WTC11 (cell line): ENCODE measurements around the gene SPECC1L. TPM values are rescaled to one million over a fixed set of nuclear protein-coding genes. Genes with fewer than 3 reads are reported as not detected.

Source experiments
- ATAC-seq: fragments of 200-7000 bp; cut with Tn5 transposase; 2 replicates; pipeline ENCODE4 v1.10.0; 2021; ENCODE audit warnings: mild to moderate bottlenecking, moderate library complexity
- CTCF ChIA-PET: fragments of 300-600 bp; sonication (Branson Sonifier 250); formaldehyde crosslinking; loops from one replicate; lab custom pipeline; 2021; ENCODE audit warnings: antibody characterized with exemption; lab: Charles Lee
- POLR2A ChIA-PET: fragments of 350-600 bp; sonication (Branson Sonifier 250); formaldehyde crosslinking; loops from one replicate; lab custom pipeline; 2021; ENCODE audit warnings: antibody characterized with exemption; lab: Charles Lee
- DNase-seq: peaks from one replicate; pipeline ENCODE4 v3.0.0; 2021; ENCODE audit warnings: low spot score
- H3K27ac Mint-ChIP-seq: 2 replicates; pipeline ENCODE4 v1.8.0; 2021; ENCODE audit warnings: mixed read lengths
- H3K27me3 Mint-ChIP-seq: 2 replicates; pipeline ENCODE4 v1.8.0; 2021; ENCODE audit warnings: low read depth, mild to moderate bottlenecking, moderate library complexity, mixed read lengths
- H3K36me3 Mint-ChIP-seq: 2 replicates; pipeline ENCODE4 v1.8.0; 2021; ENCODE audit warnings: mixed read lengths
- H3K4me1 Mint-ChIP-seq: 2 replicates; pipeline ENCODE4 v1.8.0; 2022; ENCODE audit warnings: mixed read lengths
- H3K4me3 Mint-ChIP-seq: 2 replicates; pipeline ENCODE4 v1.8.0; 2021; ENCODE audit warnings: mild to moderate bottlenecking, moderate library complexity, mixed read lengths
- H3K9me3 Mint-ChIP-seq: 2 replicates; pipeline ENCODE4 v1.8.0; 2021; ENCODE audit warnings: mixed read lengths
- CREM ChIP-seq: sonication (generic); formaldehyde crosslinking; IDR thresholded peaks from 2 replicates; pipeline ENCODE4 v1.8.1; 2022; ENCODE audit warnings: mild to moderate bottlenecking, missing genetic modification reagents, moderate library complexity
- EMX1 ChIP-seq: fragments of 250-450 bp; sonication (Bioruptor Pico); IDR thresholded peaks from 2 replicates; pipeline ENCODE4 v1.8.0; 2021; ENCODE audit warnings: mild to moderate bottlenecking
- FOXP1 ChIP-seq: sonication (generic); formaldehyde crosslinking; IDR thresholded peaks from 2 replicates; pipeline ENCODE4 v1.8.0; 2022; ENCODE audit warnings: missing genetic modification reagents, mild to moderate bottlenecking, moderate library complexity, borderline replicate concordance
- JAZF1 ChIP-seq: fragments of 250-450 bp; sonication (Bioruptor Pico); IDR thresholded peaks from 2 replicates; pipeline ENCODE4 v1.9.0; 2021; ENCODE audit warnings: moderate library complexity, mild to moderate bottlenecking, inconsistent platforms
- MYBL2 ChIP-seq: sonication (generic); formaldehyde crosslinking; IDR thresholded peaks from 2 replicates; pipeline ENCODE4 v1.8.1; 2023; ENCODE audit warnings: mild to moderate bottlenecking, moderate library complexity, missing genetic modification reagents
- NFYB ChIP-seq: sonication (generic); formaldehyde crosslinking; conservative IDR thresholded peaks from 2 replicates; pipeline ENCODE4 v1.8.0; 2022; ENCODE audit warnings: low read depth, missing genetic modification reagents
- NR1H2 ChIP-seq: sonication (generic); formaldehyde crosslinking; IDR thresholded peaks from 2 replicates; pipeline ENCODE4 v1.9.0; 2021; ENCODE audit warnings: mild to moderate bottlenecking, moderate library complexity, missing genetic modification reagents
- OVOL2 ChIP-seq: fragments of 250-450 bp; sonication (Bioruptor Pico); IDR thresholded peaks from 2 replicates; pipeline ENCODE4 v1.9.0; 2021; ENCODE audit warnings: mild to moderate bottlenecking, borderline replicate concordance
- SMAD4 ChIP-seq: sonication (generic); formaldehyde crosslinking; IDR thresholded peaks from 2 replicates; pipeline ENCODE4 v1.8.0; 2022; ENCODE audit warnings: mild to moderate bottlenecking, missing genetic modification reagents
- SOX15 ChIP-seq: fragments of 250-450 bp; sonication (Bioruptor Pico); IDR thresholded peaks from 2 replicates; pipeline ENCODE4 v1.9.0; 2021; ENCODE audit warnings: mild to moderate bottlenecking
- TP53 ChIP-seq: sonication (generic); formaldehyde crosslinking; IDR thresholded peaks from 2 replicates; pipeline ENCODE4 v1.8.1; 2023; ENCODE audit warnings: mild to moderate bottlenecking, missing genetic modification reagents
- ZNF121 ChIP-seq: sonication (generic); formaldehyde crosslinking; IDR thresholded peaks from 2 replicates; pipeline ENCODE4 v1.8.0; 2023; ENCODE audit warnings: missing genetic modification reagents
- ZNF219 ChIP-seq: sonication (generic); formaldehyde crosslinking; IDR thresholded peaks from 2 replicates; pipeline ENCODE4 v1.8.0; 2023; ENCODE audit warnings: missing genetic modification reagents, mild to moderate bottlenecking, borderline replicate concordance
- total RNA-seq: library from RNA; stranded (reverse); gene quantifications from 3 replicates; pipeline ENCODE4 v1.2.3, GENCODE V29; 2021
- TF ChIP-seq, protein P1 (sequence below): fragments of 250-450 bp; sonication (Bioruptor Pico); IDR thresholded peaks from 2 replicates; pipeline ENCODE4 v1.9.0; 2021; ENCODE audit warnings: mild to moderate bottlenecking, borderline replicate concordance
- TF ChIP-seq, protein P2 (sequence below): sonication (generic); formaldehyde crosslinking; IDR thresholded peaks from 2 replicates; pipeline ENCODE4 v1.8.0; 2022; ENCODE audit warnings: mild to moderate bottlenecking, missing genetic modification reagents
- TF ChIP-seq, protein P3 (sequence below): sonication (generic); formaldehyde crosslinking; IDR thresholded peaks from 2 replicates; pipeline ENCODE4 v1.8.0; 2023; ENCODE audit warnings: missing genetic modification reagents, mild to moderate bottlenecking, borderline replicate concordance
- TF ChIP-seq, protein P4 (sequence below): sonication (generic); formaldehyde crosslinking; IDR thresholded peaks from 2 replicates; pipeline ENCODE4 v1.8.0; 2022; ENCODE audit warnings: mild to moderate bottlenecking, missing genetic modification reagents
- TF ChIP-seq, protein P5 (sequence below): sonication (generic); formaldehyde crosslinking; IDR thresholded peaks from 2 replicates; pipeline ENCODE4 v1.8.1; 2023; ENCODE audit warnings: mild to moderate bottlenecking, missing genetic modification reagents, moderate library complexity
- TF ChIP-seq, protein P6 (sequence below): sonication (generic); formaldehyde crosslinking; IDR thresholded peaks from 2 replicates; pipeline ENCODE4 v1.8.1; 2023; ENCODE audit warnings: mild to moderate bottlenecking, missing genetic modification reagents
- TF ChIP-seq, protein P7 (sequence below): sonication (generic); formaldehyde crosslinking; IDR thresholded peaks from 2 replicates; pipeline ENCODE4 v1.8.1; 2023; ENCODE audit warnings: mild to moderate bottlenecking, missing genetic modification reagents, moderate library complexity
- TF ChIP-seq, protein P8 (sequence below): sonication (generic); formaldehyde crosslinking; IDR thresholded peaks from 2 replicates; pipeline ENCODE4 v1.8.1; 2023; ENCODE audit warnings: mild to moderate bottlenecking, missing genetic modification reagents

SPECC1L gene
- total RNA-seq, 1 experiment from 2014 or later, result 44.6 TPM

DNA sequence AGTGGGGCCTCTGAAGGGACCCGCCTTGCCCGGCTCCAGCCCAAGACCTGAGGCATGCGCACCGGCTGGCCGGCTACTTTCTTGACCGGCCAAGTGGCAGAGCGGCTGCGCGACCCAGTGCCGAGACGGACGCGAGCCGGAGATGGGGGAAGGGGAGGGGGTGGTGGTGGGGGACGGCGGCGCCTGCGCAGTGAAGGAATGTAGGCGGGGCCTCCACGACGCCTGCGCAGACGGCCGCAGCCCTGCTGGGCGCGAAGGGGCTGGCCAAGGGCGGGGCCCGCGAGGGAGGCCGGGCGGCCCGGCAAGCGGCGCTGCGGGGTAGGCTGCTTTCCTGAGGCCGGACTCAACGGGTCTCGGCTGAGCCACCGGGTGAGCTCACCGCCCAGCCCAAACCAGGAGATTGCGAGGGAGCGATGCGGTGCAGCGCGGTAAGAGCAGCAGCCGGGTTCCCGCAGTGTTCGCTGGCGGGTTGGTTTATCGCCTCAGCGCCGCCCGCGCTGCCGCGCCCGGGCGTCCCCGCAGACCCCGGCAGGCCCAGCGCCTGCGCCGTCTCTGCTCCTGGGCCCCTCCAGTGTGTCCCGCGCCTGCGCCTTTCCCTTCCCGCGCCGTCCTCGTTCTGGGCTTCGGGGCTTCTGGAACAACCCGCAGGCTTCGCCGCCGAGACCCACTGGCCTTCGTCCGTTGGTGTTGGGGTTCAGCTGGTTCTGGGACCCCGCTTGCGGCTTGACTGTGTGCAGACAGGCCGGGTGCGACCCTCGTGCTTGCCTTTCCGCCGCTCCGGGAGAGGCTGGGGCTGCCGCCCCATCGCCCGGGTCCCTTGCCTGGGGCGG is at the start of gene SPECC1L (continued):
- TF ChIP-seq, protein P1, sequence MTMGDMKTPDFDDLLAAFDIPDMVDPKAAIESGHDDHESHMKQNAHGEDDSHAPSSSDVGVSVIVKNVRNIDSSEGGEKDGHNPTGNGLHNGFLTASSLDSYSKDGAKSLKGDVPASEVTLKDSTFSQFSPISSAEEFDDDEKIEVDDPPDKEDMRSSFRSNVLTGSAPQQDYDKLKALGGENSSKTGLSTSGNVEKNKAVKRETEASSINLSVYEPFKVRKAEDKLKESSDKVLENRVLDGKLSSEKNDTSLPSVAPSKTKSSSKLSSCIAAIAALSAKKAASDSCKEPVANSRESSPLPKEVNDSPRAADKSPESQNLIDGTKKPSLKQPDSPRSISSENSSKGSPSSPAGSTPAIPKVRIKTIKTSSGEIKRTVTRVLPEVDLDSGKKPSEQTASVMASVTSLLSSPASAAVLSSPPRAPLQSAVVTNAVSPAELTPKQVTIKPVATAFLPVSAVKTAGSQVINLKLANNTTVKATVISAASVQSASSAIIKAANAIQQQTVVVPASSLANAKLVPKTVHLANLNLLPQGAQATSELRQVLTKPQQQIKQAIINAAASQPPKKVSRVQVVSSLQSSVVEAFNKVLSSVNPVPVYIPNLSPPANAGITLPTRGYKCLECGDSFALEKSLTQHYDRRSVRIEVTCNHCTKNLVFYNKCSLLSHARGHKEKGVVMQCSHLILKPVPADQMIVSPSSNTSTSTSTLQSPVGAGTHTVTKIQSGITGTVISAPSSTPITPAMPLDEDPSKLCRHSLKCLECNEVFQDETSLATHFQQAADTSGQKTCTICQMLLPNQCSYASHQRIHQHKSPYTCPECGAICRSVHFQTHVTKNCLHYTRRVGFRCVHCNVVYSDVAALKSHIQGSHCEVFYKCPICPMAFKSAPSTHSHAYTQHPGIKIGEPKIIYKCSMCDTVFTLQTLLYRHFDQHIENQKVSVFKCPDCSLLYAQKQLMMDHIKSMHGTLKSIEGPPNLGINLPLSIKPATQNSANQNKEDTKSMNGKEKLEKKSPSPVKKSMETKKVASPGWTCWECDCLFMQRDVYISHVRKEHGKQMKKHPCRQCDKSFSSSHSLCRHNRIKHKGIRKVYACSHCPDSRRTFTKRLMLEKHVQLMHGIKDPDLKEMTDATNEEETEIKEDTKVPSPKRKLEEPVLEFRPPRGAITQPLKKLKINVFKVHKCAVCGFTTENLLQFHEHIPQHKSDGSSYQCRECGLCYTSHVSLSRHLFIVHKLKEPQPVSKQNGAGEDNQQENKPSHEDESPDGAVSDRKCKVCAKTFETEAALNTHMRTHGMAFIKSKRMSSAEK, result no peak
- TF ChIP-seq, protein P2, sequence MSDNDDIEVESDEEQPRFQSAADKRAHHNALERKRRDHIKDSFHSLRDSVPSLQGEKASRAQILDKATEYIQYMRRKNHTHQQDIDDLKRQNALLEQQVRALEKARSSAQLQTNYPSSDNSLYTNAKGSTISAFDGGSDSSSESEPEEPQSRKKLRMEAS, result peak; percentile 63
- TF ChIP-seq NFYB (CRISPR knock-in tag), result no peak
- TF ChIP-seq, protein P3, sequence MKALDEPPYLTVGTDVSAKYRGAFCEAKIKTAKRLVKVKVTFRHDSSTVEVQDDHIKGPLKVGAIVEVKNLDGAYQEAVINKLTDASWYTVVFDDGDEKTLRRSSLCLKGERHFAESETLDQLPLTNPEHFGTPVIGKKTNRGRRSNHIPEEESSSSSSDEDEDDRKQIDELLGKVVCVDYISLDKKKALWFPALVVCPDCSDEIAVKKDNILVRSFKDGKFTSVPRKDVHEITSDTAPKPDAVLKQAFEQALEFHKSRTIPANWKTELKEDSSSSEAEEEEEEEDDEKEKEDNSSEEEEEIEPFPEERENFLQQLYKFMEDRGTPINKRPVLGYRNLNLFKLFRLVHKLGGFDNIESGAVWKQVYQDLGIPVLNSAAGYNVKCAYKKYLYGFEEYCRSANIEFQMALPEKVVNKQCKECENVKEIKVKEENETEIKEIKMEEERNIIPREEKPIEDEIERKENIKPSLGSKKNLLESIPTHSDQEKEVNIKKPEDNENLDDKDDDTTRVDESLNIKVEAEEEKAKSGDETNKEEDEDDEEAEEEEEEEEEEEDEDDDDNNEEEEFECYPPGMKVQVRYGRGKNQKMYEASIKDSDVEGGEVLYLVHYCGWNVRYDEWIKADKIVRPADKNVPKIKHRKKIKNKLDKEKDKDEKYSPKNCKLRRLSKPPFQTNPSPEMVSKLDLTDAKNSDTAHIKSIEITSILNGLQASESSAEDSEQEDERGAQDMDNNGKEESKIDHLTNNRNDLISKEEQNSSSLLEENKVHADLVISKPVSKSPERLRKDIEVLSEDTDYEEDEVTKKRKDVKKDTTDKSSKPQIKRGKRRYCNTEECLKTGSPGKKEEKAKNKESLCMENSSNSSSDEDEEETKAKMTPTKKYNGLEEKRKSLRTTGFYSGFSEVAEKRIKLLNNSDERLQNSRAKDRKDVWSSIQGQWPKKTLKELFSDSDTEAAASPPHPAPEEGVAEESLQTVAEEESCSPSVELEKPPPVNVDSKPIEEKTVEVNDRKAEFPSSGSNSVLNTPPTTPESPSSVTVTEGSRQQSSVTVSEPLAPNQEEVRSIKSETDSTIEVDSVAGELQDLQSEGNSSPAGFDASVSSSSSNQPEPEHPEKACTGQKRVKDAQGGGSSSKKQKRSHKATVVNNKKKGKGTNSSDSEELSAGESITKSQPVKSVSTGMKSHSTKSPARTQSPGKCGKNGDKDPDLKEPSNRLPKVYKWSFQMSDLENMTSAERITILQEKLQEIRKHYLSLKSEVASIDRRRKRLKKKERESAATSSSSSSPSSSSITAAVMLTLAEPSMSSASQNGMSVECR (CRISPR knock-in tag), result peak; percentile 92; the same call in 1 of the 2 replicates
- 0 out of 2 replicates have a peak, but pooled peaks have one; percentile 20 for TF ChIP-seq FOXP1 (CRISPR knock-in tag)
- 0 out of 2 replicates have a peak, but pooled peaks have one; percentile 14 for TF ChIP-seq ZNF121 (CRISPR knock-in tag)
- TF ChIP-seq MYBL2 (CRISPR knock-in tag), result peak; percentile 63; the same call in 1 of the 2 replicates
- TF ChIP-seq, protein P4, sequence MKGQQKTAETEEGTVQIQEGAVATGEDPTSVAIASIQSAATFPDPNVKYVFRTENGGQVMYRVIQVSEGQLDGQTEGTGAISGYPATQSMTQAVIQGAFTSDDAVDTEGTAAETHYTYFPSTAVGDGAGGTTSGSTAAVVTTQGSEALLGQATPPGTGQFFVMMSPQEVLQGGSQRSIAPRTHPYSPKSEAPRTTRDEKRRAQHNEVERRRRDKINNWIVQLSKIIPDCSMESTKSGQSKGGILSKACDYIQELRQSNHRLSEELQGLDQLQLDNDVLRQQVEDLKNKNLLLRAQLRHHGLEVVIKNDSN (CRISPR knock-in tag), result peak; percentile 40; the same call in 1 of the 2 replicates
- TF ChIP-seq, protein P5, sequence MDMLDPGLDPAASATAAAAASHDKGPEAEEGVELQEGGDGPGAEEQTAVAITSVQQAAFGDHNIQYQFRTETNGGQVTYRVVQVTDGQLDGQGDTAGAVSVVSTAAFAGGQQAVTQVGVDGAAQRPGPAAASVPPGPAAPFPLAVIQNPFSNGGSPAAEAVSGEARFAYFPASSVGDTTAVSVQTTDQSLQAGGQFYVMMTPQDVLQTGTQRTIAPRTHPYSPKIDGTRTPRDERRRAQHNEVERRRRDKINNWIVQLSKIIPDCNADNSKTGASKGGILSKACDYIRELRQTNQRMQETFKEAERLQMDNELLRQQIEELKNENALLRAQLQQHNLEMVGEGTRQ (CRISPR knock-in tag), result 0 out of 2 replicates have a peak, but pooled peaks have one; percentile 25

DNA sequence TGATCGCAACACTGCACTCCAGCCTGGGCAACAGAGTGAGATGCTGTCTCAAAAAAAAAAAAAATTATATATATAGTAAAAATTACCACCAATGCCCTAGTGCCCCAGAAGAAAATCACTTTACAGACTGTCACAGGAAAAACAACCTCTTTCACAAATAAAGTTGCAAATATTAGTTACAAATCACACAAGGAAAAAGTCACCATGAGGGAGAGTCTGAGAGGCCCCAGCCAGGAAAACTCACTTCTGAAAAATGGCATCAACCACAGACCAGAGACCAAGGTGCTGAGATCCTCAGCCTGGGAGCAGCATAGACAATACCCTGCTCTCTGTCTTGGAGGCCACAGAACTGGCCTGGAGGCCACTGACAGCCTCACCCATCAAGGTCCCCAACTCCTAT is 46.2 kb upstream of the SPECC1L start:
- H3K27ac Mint-ChIP-seq, result no peak overlapping the region
- H3K4me3 Mint-ChIP-seq, result no peak overlapping the region
- DNase-seq, result no peak
- peaks cover 3% of the 10 kb centered on the region; the same call in 1 of the 2 replicates for H3K36me3 Mint-ChIP-seq
- CTCF ChIA-PET, result interaction anchor here (1.0 kb wide), 2 partner anchors 18 kb away, joined by 3 to 5 read pairs; no protein-coding TSS in a partner anchor
- H3K9me3 Mint-ChIP-seq, result peaks cover 6% of the 10 kb centered on the region
- POLR2A ChIA-PET, result no interaction called here
- no peaks in the 10 kb centered on the region for H3K27me3 Mint-ChIP-seq
- ATAC-seq, result no peak
- H3K4me1 Mint-ChIP-seq, result no peaks in the 10 kb centered on the region
- no peak for TF ChIP-seq SMAD4
- no peak for TF ChIP-seq TP53 (CRISPR knock-in tag)
- TF ChIP-seq NR1H2 (CRISPR knock-in tag), result no peak
- TF ChIP-seq, protein P6, sequence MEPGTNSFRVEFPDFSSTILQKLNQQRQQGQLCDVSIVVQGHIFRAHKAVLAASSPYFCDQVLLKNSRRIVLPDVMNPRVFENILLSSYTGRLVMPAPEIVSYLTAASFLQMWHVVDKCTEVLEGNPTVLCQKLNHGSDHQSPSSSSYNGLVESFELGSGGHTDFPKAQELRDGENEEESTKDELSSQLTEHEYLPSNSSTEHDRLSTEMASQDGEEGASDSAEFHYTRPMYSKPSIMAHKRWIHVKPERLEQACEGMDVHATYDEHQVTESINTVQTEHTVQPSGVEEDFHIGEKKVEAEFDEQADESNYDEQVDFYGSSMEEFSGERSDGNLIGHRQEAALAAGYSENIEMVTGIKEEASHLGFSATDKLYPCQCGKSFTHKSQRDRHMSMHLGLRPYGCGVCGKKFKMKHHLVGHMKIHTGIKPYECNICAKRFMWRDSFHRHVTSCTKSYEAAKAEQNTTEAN, result no peak
- no peak for TF ChIP-seq OVOL2 (CRISPR knock-in tag)
- TF ChIP-seq, protein P7, sequence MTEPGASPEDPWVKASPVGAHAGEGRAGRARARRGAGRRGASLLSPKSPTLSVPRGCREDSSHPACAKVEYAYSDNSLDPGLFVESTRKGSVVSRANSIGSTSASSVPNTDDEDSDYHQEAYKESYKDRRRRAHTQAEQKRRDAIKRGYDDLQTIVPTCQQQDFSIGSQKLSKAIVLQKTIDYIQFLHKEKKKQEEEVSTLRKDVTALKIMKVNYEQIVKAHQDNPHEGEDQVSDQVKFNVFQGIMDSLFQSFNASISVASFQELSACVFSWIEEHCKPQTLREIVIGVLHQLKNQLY (CRISPR knock-in tag), result no peak
- TF ChIP-seq, protein P8, sequence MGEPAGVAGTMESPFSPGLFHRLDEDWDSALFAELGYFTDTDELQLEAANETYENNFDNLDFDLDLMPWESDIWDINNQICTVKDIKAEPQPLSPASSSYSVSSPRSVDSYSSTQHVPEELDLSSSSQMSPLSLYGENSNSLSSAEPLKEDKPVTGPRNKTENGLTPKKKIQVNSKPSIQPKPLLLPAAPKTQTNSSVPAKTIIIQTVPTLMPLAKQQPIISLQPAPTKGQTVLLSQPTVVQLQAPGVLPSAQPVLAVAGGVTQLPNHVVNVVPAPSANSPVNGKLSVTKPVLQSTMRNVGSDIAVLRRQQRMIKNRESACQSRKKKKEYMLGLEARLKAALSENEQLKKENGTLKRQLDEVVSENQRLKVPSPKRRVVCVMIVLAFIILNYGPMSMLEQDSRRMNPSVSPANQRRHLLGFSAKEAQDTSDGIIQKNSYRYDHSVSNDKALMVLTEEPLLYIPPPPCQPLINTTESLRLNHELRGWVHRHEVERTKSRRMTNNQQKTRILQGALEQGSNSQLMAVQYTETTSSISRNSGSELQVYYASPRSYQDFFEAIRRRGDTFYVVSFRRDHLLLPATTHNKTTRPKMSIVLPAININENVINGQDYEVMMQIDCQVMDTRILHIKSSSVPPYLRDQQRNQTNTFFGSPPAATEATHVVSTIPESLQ, result no peak
- no peak for TF ChIP-seq EMX1 (CRISPR knock-in tag)
- TF ChIP-seq ZNF219 (CRISPR knock-in tag), result no peak
- no peak for TF ChIP-seq SOX15 (CRISPR knock-in tag)
- TF ChIP-seq JAZF1 (CRISPR knock-in tag), result no peak
- no peak for TF ChIP-seq CREM
